Measurements from ENCODE around the gene RECQL5.

RECQL5 gene

DNA sequence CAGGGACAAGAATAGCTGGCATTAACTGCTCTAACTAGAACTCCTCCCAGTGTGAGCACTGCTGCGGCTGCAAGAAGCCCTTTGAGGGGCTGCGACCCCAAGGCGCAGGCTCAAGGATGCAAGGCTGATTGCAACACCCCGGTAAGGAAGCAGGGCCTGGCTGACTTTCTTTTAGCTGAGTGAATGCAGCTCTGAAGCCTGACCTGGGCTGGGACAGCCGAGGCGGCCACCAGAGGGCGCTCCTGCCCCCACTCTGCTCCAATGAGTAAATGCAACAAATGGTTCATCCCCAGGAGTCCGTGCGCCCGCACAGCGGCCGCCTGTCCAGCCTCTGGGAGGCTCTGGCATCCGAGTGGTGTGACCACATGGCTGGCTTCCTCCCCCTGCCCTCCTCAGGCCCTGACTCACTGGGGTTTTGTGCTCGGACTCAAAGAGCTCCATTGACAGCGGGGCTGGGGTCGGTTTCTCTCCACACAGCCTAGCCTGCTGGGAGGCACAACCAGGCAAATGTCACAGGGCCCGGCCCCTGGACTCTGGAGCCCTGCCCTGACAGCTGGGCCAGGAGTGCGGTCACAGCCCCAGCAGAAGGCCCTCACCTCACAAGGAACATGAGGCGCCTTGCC lies 34.0 kb downstream of the RECQL5 start, which contains the start of gene SMIM5:
SMIM5 (plus strand) TSS at position 572 of the 623 bp plus-strand sequence. CDS start 6,768 bp downstream, outside the sequence.
- DNase-seq: peak; percentile 79 to 83

DNA sequence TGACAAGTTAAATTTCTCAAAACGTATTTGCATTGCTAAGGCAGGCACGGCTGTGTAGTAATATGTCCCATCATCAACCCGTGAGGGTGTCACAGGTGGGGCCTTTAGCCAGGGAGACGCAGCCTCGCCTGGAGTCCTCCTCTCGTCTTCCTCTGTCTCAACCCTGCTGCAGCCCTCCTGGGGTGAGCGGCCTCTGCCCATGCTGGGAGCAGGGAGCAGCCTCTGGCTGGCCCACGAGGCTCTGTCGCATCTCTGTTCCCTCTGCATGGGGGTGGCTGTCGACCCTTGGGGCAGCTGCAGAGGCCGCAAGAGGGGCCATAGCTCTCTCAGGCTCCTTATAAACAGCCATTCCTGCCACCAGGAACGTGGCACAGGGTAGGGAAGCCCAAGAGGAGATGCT lies 34.5 kb downstream of the RECQL5 start:
- DNase-seq: no peak

- DNase-seq: no peak
These were observed 35.6 kb downstream of the RECQL5 start for GRCh38 chr17:75631353-75631752.

GRCh38 chr17:75630071-75630917 lies 36.7 kb downstream of the RECQL5 start:
- no peak for DNase-seq

DNA sequence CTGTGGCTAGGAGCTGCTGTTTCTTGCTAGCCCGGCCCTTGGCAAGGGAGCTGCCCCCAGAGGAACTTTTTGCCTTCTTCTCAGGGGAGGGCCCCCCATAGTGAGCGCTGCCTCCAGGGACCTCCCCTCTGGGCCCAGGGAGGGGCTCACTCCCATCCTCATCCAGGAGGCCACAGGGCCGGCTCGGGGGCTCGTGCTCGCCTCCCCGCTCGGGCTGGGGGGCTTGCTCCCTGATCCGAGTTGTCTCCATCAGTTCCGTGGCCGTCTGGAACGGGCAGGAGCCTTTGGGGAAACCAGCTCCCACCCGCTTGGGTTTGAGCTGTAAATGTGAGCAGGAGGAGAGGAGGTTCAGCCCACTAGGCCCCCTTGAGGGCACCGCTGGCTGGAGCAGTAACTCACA lies 37.8 kb downstream of the RECQL5 start:
- no peak for DNase-seq

DNA sequence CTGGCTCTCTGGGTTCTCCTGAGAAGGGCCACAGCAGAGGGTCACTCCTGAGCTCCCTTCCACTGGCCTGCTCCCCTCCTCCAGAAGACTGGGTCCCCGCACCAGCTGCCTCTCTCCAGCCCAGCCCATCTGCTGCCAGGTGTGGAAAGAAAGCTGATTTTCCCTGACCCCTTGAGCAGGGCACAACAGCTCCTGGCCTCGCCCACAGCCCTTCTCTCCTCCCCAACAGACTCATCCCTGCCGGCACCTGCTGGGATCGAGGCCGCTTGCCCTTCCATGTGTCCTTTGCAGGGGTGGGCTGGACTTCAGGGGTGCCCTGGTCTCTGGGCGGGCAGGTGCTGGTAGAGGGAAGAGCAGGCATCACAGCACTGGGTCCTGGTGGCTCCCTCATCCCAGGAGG lies 38.5 kb downstream of the RECQL5 start:
- DNase-seq: no peak

GRCh38 chr17:75627094-75627493 lies 39.9 kb downstream of the RECQL5 start:
- no peak for DNase-seq

DNA sequence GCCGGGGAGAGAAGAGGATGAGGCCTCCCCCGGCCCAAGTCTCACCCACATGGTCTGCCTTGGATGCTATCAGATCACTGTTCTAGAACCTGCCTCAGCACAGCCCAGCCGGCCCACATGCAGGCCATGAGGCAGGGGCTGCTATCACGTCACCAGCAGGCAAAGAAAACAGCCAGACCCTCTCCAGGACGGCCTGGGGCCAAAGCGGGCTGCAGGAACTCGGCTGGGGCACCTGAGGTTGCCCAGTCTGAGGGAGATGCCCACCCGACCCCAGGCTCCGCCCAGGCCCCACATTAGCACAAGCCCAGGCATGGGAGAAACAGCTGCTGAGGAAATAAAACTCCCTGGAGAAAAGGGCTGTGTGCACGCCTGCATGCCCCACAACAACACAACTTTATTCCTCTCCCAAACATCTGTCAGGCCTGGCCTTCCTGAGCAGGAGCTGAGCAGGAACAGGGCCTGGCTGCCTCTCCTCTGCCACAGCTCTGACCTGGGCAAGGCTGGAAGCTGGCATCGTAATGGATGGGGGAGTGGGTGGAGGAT lies 40.4 kb downstream of the RECQL5 start:
- DNase-seq: no peak

- DNase-seq: peak in 1 of 2 experiments; percentile 5
These were observed 41.0 kb downstream of the RECQL5 start for GRCh38 chr17:75625813-75626486.

DNA sequence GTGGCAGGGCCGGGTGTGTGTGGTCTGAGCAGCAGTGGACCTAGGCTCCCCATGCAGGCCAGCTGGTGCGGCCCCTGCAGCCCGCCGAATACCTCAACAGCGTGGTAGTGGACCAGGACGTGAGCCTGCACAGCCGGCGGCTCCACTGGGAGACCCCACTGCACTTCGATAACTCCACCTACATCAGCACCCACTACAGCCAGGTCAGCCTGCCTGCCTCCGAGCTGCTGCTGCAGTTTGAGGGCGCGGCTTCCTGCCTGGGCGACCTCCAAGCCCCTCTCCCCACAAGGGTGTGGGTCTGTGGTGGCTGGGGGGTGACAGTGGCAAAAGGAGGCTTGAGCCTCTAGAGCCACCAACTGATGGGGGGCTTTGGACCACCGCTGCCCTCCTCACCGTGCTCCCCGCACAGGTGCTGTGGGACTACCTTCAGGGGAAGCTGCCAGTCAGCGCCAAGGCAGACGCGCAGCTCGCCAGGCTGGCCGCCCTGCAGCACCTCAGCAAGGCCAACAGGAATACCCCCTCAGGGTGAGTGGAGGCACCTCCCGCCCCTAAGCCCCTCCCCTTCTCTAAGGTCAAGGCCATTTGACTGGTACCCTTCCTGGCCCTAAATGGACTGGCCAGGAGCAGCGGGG lies 42.1 kb downstream of the RECQL5 start:
- no peak for DNase-seq

GRCh38 chr17:75624021-75624420 lies 42.9 kb downstream of the RECQL5 start:
- DNase-seq: no peak

DNA sequence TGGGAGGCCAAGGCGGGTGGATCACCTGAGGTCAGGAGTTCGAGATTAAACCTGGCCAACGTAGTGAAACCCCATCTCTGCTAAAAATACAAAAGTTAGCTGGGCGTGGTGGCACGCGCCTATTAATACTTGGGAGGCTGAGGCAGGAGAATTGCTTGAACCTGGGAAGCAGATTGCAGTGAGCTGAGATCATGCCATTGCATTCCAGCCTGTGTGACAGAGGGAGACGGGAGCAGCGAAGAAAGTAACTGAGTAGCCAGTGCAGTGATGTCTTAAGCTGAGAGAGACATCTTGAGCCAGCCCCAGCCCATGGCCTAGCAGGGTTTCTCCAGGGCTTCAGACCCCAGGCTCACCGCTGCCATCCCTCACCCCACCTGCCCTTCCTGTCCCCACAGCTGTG lies 43.6 kb downstream of the RECQL5 start:
- DNase-seq: no peak

GRCh38 chr17:75622771-75623273 lies 44.1 kb downstream of the RECQL5 start:
- DNase-seq: no peak

GRCh38 chr17:75622076-75622475 lies 44.9 kb downstream of the RECQL5 start:
- no peak for DNase-seq

DNA sequence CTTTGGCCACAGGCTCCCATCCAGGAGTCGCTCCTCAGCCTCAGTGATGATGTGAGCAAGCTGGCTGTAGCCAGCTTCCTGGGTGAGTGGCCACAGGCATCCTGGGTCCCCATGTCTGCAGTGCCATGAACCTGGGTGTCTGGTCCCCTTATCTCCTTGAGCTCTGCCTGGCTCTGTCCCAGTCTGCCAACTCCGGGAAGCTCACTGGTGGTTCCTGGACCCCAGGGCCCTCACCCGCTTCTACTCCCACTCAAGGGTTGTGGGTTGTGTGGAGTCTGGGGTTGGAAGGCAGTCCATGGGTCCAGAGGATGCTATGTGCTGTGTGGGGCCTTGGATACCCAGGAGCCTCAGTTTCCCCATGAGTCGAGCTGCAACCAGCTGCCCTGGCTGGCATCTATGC lies 45.5 kb downstream of the RECQL5 start:
- DNase-seq: no peak

DNA sequence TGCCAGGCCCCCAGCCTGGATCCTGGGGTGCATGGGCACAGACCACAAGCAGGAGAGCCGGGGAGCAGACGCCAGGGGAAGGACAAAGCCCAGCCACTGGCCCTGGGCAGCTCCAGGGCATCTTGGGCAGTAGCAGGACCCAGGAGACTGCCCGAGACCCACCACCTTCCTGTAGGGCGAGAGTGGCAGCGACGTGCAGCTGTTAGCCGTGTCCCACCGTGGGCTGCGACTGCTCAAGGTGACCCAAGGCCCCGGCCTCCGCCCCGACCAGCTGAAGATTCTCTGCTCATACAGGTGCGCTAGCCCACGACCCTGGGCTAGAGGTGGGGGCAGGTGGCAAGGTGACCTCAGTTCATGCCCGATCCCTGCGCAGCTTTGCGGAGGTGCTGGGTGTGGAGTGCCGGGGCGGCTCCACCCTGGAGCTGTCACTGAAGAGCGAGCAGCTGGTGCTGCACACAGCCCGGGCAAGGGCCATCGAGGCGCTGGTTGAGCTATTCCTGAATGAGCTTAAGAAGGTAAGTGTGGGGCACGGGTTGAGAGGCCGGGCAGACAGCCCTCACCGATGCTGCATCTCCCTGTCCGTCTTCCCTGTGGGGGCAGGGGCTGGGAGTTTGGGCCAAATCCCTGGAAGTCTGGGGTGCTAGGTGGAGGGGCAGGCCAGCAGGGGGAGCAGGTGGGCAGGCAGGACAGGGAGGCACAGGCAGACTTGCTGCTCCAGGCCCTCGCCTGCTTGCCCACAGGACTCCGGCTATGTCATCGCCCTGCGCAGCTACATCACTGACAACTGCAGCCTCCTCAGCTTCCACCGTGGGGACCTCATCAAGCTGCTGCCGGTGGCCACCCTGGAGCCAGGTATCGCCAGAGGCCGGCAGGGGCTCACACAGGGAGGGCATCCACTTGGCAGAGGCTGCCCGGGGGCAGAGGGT lies 47.2 kb downstream of the RECQL5 start:
- peak in 1 of 2 experiments; percentile 11 for DNase-seq

- DNase-seq: no peak
These were observed 49.3 kb downstream of the RECQL5 start for GRCh38 chr17:75617675-75618074.

DNA sequence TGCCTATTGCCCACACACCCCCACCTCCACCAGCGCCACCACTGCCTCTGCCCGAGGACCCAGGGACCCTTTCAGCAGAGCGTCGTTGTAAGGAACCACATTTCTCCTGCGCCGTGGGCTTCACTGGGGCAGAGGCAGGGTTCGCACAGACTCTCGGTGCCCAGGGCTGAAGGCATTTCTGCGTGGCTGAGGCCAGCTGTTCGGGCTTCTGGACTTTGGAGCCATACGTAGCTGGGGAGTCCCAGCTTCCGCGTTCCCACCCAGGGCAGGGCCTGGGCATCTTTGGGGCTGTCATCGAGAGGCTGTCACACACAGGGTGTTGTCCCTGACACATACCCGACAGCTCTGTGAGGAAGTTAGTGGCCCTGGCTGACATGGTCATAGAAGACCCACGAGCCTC lies 49.7 kb downstream of the RECQL5 start:
- DNase-seq: no peak

DNA sequence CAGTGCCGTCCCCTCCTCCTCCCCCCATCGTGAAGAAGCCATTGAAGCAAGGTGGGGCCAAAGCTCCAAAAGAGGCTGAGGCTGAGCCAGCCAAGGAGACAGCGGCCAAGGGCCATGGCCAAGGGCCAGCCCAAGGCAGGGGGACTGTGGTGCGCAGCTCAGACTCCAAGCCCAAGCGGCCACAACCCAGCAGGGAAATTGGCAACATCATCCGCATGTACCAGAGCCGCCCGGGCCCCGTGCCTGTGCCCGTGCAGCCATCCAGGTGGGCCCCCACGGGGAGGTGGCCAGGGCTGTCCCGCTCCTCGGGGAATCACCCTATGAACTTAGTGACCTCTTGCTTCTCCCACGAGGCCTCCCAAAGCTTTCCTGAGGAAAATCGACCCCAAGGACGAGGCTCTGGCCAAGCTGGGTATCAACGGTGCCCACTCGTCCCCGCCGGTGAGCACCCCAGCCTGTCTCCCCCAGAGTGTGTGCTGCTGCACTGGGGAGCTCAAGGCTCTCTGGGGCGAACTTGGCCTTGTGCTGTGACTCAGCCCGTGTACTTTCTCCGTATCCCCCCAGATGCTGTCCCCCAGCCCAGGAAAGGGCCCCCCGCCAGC lies 50.3 kb downstream of the RECQL5 start:
- no peak for DNase-seq

DNA sequence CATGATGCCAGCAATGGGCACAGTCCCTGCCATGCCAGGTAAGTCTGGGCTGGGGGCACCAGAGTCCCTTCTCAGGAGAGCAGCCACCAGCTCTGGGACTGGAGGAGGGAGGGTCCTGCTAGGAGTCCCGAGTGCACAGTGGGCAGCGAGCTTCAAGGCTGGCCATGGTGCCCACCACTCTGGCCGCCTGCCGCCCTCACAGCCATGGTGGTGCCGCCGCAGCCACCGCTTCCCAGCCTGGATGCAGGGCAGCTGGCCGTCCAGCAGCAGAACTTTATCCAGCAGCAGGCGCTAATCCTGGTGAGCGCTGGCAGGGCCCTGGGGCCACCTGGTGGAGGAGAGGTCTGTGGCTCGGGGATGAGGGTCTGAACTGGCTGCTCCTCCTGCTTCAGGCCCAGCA lies 51.7 kb downstream of the RECQL5 start:
- no peak for DNase-seq

Data from activated CD4-positive, alpha-beta T cell treated with anti-CD3 and anti-CD28 coated beads, Interleukin-2, amount 50 U/mL, for 4 hours (primary cell).